K562 (cell line): Measurements from ENCODE around the gene SKAP1.

Experiments used
- ARID2 ChIP-seq: fragments of 450-650 bp; IDR thresholded peaks from 2 replicates; pipeline ENCODE4 v1.6.1; 2017; ENCODE audit warnings: antibody characterized with exemption, mild to moderate bottlenecking
- EGR1 ChIP-seq: fragments of 450-650 bp; conservative IDR thresholded peaks from 2 replicates; pipeline ENCODE4 v1.6.1; 2017; ENCODE audit warnings: mild to moderate bottlenecking
- ELF1 ChIP-seq: fragments of 200-800 bp; sonication (Bioruptor generic); IDR thresholded peaks from 2 replicates; pipeline ENCODE4 v1.6.1; 2016; ENCODE audit warnings: missing genetic modification characterization, missing compliant biosample characterization
- POLR2A ChIP-seq: fragments of 450-650 bp; conservative IDR thresholded peaks from 2 replicates; pipeline ENCODE4 v1.6.1; 2016
- RAD21 ChIP-seq, 2 experiments: fragments of 250-450 bp in 1 of 2; fragments of 450-650 bp in 1 of 2; sonication (Bioruptor Pico) in 1 of 2; formaldehyde crosslinking in 1 of 2; IDR thresholded peaks in 1 of 2; conservative IDR thresholded peaks in 1 of 2; 2 replicates each; pipeline versions ENCODE4 v1.4.0 to v1.8.0; 2020 to 2022; ENCODE audit warnings: mild to moderate bottlenecking in 2 of 2, moderate library complexity in 1 of 2
- SRSF1 ChIP-seq: fragments of 200-400 bp; formaldehyde crosslinking; IDR thresholded peaks from 2 replicates; pipeline ENCODE4 v1.6.1; 2017; ENCODE audit warnings: mild to moderate bottlenecking, low read depth, low read length, moderate library complexity
- ZNF232 ChIP-seq: sonication (generic); formaldehyde crosslinking; IDR thresholded peaks from 2 replicates; pipeline ENCODE4 v1.8.0; 2022; ENCODE audit warnings: mild to moderate bottlenecking, missing genetic modification reagents
- ZNF24 ChIP-seq: fragments of 450-650 bp; IDR thresholded peaks from 2 replicates; pipeline ENCODE4 v1.6.1; 2016

DNA sequence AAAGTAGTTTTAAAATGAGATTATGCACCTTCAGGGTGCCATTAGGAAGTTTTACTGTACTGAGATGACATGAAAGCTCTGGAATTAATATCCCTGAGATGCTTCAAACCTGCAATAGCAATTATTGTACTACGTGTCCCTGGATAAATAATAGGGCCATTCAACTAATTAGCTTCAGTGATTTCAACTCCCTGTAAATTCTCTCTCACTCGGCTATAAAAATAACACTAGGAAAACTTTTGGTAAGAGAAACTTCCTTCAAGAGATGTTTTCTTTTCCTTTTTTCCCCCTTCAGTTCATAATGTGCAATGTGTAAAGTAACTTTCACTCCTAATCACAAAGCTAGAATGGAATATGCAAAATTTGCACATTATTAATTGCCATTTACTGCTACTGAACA is 176.0 kb downstream of the SKAP1 start:
- TF ChIP-seq ELF1 (tag) (no peak), SRSF1 (no peak), ARID2 (no peak), POLR2A (no peak), RAD21 (CRISPR knock-in tag; conservative IDR thresholded peaks at IDR 0.05 in 1 of 2, IDR thresholded peaks at IDR 0.05 in 1 of 2) (no peak), ZNF24 (no peak), EGR1 (no peak), ZNF232 (CRISPR knock-in tag) (no peak)
